Activated naive CD8-positive, alpha-beta T cell (primary cell): Measurements from ENCODE around the gene MAP3K7CL.

ENCODE experiments used
- H3K27ac Mint-ChIP-seq: one replicate; pipeline ENCODE4 v1.8.0; 2021; ENCODE audit warnings: mixed read lengths
- H3K27me3 Mint-ChIP-seq: one replicate; pipeline ENCODE4 v1.8.0; 2021; ENCODE audit warnings: mixed read lengths
- H3K36me3 Mint-ChIP-seq: one replicate; pipeline ENCODE4 v1.8.0; 2021; ENCODE audit warnings: mixed read lengths
- H3K4me1 Mint-ChIP-seq: one replicate; pipeline ENCODE4 v1.8.0; 2021; ENCODE audit warnings: low read depth, mixed read lengths
- H3K4me3 Mint-ChIP-seq: one replicate; pipeline ENCODE4 v1.8.0; 2021; ENCODE audit warnings: mild to moderate bottlenecking, mixed read lengths
- H3K9me3 Mint-ChIP-seq: one replicate; pipeline ENCODE4 v1.8.0; 2021; ENCODE audit warnings: low read depth, mixed read lengths

The MAP3K7CL gene

GRCh38 chr21:29130270-29130969, at the start of gene MAP3K7CL:
TSS of gene MAP3K7CL (plus strand) at chr21:29130644. CDS start at chr21:29133345, 2,701 bp downstream.
- no peaks in the 10 kb centered on the region for H3K4me1 Mint-ChIP-seq
- H3K9me3 Mint-ChIP-seq = peaks cover 4% of the 10 kb centered on the region
- no peak within 1 kb of the TSS for H3K4me3 Mint-ChIP-seq
- H3K27me3 Mint-ChIP-seq = peaks cover 2% of the 10 kb centered on the region
- no peak within 1 kb of the TSS for H3K27ac Mint-ChIP-seq
- peaks cover 7% of the 10 kb centered on the region for H3K36me3 Mint-ChIP-seq

GRCh38 chr21:29082046-29082815, 48.2 kb upstream of the MAP3K7CL start:
- no peak overlapping the region for H3K27ac Mint-ChIP-seq
- no peaks in the 10 kb centered on the region for H3K27me3 Mint-ChIP-seq
- no peak overlapping the region for H3K4me3 Mint-ChIP-seq
- no peaks in the 10 kb centered on the region for H3K9me3 Mint-ChIP-seq
- peaks cover 44% of the 10 kb centered on the region for H3K4me1 Mint-ChIP-seq
- H3K36me3 Mint-ChIP-seq = no peaks in the 10 kb centered on the region

- Mint-ChIP-seq H3K36me3 (no peaks in the 10 kb centered on the region), H3K4me1 (peaks cover 37% of the 10 kb centered on the region), H3K27ac (peak overlapping the region; percentile 34), H3K9me3 (no peaks in the 10 kb centered on the region), H3K4me3 (no peak overlapping the region), H3K27me3 (no peaks in the 10 kb centered on the region)
Observed at GRCh38 chr21:29083306-29083705, 47.1 kb upstream of the MAP3K7CL start.

GRCh38 chr21:29084372-29084771, 46.1 kb upstream of the MAP3K7CL start:
- no peak overlapping the region for H3K27ac Mint-ChIP-seq
- no peak overlapping the region for H3K4me3 Mint-ChIP-seq
- H3K9me3 Mint-ChIP-seq = no peaks in the 10 kb centered on the region
- H3K4me1 Mint-ChIP-seq = peaks cover 26% of the 10 kb centered on the region
- H3K27me3 Mint-ChIP-seq = no peaks in the 10 kb centered on the region
- H3K36me3 Mint-ChIP-seq = no peaks in the 10 kb centered on the region

- H3K9me3 Mint-ChIP-seq = no peaks in the 10 kb centered on the region
- H3K4me3 Mint-ChIP-seq = no peak overlapping the region
- peaks cover 18% of the 10 kb centered on the region for H3K4me1 Mint-ChIP-seq
- H3K27ac Mint-ChIP-seq = no peak overlapping the region
- H3K27me3 Mint-ChIP-seq = no peaks in the 10 kb centered on the region
- H3K36me3 Mint-ChIP-seq = no peaks in the 10 kb centered on the region
Observed at GRCh38 chr21:29085106-29085752, 45.2 kb upstream of the MAP3K7CL start.

- Mint-ChIP-seq H3K4me1 (no peaks in the 10 kb centered on the region), H3K36me3 (no peaks in the 10 kb centered on the region), H3K27ac (no peak overlapping the region), H3K4me3 (no peak overlapping the region), H3K27me3 (no peaks in the 10 kb centered on the region), H3K9me3 (no peaks in the 10 kb centered on the region)
Observed at GRCh38 chr21:29091033-29091432, 39.4 kb upstream of the MAP3K7CL start.

GRCh38 chr21:29092102-29092959, 38.1 kb upstream of the MAP3K7CL start:
- Mint-ChIP-seq H3K27me3 (no peaks in the 10 kb centered on the region), H3K27ac (no peak overlapping the region), H3K36me3 (no peaks in the 10 kb centered on the region), H3K4me3 (no peak overlapping the region), H3K4me1 (no peaks in the 10 kb centered on the region), H3K9me3 (no peaks in the 10 kb centered on the region)

GRCh38 chr21:29096218-29097015, 34.0 kb upstream of the MAP3K7CL start:
- no peaks in the 10 kb centered on the region for H3K27me3 Mint-ChIP-seq
- no peaks in the 10 kb centered on the region for H3K9me3 Mint-ChIP-seq
- H3K4me3 Mint-ChIP-seq = no peak overlapping the region
- H3K4me1 Mint-ChIP-seq = no peaks in the 10 kb centered on the region
- peaks cover 2% of the 10 kb centered on the region for H3K36me3 Mint-ChIP-seq
- H3K27ac Mint-ChIP-seq = no peak overlapping the region

GRCh38 chr21:29098156-29098555, 32.3 kb upstream of the MAP3K7CL start:
- Mint-ChIP-seq H3K4me3 (no peak overlapping the region), H3K9me3 (no peaks in the 10 kb centered on the region), H3K27ac (no peak overlapping the region), H3K36me3 (peaks cover 2% of the 10 kb centered on the region), H3K27me3 (no peaks in the 10 kb centered on the region), H3K4me1 (no peaks in the 10 kb centered on the region)

GRCh38 chr21:29102791-29103257, 27.6 kb upstream of the MAP3K7CL start:
- no peaks in the 10 kb centered on the region for H3K4me1 Mint-ChIP-seq
- no peak overlapping the region for H3K4me3 Mint-ChIP-seq
- peaks cover 6% of the 10 kb centered on the region for H3K36me3 Mint-ChIP-seq
- no peaks in the 10 kb centered on the region for H3K27me3 Mint-ChIP-seq
- H3K9me3 Mint-ChIP-seq = no peaks in the 10 kb centered on the region
- H3K27ac Mint-ChIP-seq = no peak overlapping the region

GRCh38 chr21:29104239-29104708, 26.2 kb upstream of the MAP3K7CL start:
- Mint-ChIP-seq H3K27me3 (no peaks in the 10 kb centered on the region), H3K4me3 (no peak overlapping the region), H3K9me3 (no peaks in the 10 kb centered on the region), H3K27ac (no peak overlapping the region), H3K4me1 (no peaks in the 10 kb centered on the region), H3K36me3 (peaks cover 6% of the 10 kb centered on the region)

- Mint-ChIP-seq H3K27ac (no peak overlapping the region), H3K4me3 (no peak overlapping the region), H3K4me1 (no peaks in the 10 kb centered on the region), H3K9me3 (no peaks in the 10 kb centered on the region), H3K36me3 (peaks cover 4% of the 10 kb centered on the region), H3K27me3 (no peaks in the 10 kb centered on the region)
Observed at GRCh38 chr21:29105218-29105617, 25.2 kb upstream of the MAP3K7CL start.

- Mint-ChIP-seq H3K4me3 (no peak overlapping the region), H3K4me1 (no peaks in the 10 kb centered on the region), H3K27ac (no peak overlapping the region), H3K27me3 (no peaks in the 10 kb centered on the region), H3K9me3 (no peaks in the 10 kb centered on the region), H3K36me3 (peaks cover 7% of the 10 kb centered on the region)
Observed at GRCh38 chr21:29114765-29115500, 15.5 kb upstream of the MAP3K7CL start.
